Peyer's patch (tissue), 4 donors: ENCODE data around the gene COX5B.

Source experiments
- CTCF ChIP-seq, 6 experiments: fragments of 450-650 bp in 4 of 6; fragments of 200-600 bp in 2 of 6; sonication (generic) in 1 of 6; IDR thresholded peaks; one replicate each; pipeline ENCODE4 v1.5.1; 2017 to 2019; ENCODE audit warnings: antibody characterized with exemption in 6 of 6, mild to moderate bottlenecking in 3 of 6, moderate library complexity in 1 of 6
- POLR2A ChIP-seq, 2 donors: fragments of 450-650 bp; IDR thresholded peaks; one replicate each; pipeline ENCODE4 v1.5.1; 2017; ENCODE audit warnings: antibody characterized with exemption in 2 of 2, mild to moderate bottlenecking in 2 of 2, moderate library complexity in 2 of 2

- no peak for TF ChIP-seq CTCF (IDR thresholded peaks at IDR 0.05)
- no peak for TF ChIP-seq POLR2A (IDR thresholded peaks at IDR 0.05)
These were observed 25.7 kb downstream of the COX5B start for GRCh38 chr2:97671526-97671925.
